ENCODE measurements around the gene XIRP1.
"Not testable (repeated sequence)": the region's sequence is repeated elsewhere in the genome, so short reads cannot be mapped to it uniquely, and the experiment has no call there.

The XIRP1 gene

GRCh38 chr3:39185959-39186691 lies 6.3 kb downstream of the XIRP1 start:
- DNase-seq = no peak

GRCh38 chr3:39185326-39185958 lies 7.0 kb downstream of the XIRP1 start:
- no peak for DNase-seq

GRCh38 chr3:39184968-39185285 lies 7.5 kb downstream of the XIRP1 start:
- no peak for DNase-seq

GRCh38 chr3:39184081-39184967 lies 8.1 kb downstream of the XIRP1 start:
- DNase-seq = no peak

- DNase-seq = no peak
Measured at GRCh38 chr3:39183211-39184080, 8.9 kb downstream of the XIRP1 start.

GRCh38 chr3:39181408-39182335 lies 10.7 kb downstream of the XIRP1 start:
- no peak for DNase-seq

GRCh38 chr3:39180546-39181346 lies 11.6 kb downstream of the XIRP1 start:
- DNase-seq = no peak

- DNase-seq = no peak
Measured at GRCh38 chr3:39180183-39180545, 12.2 kb downstream of the XIRP1 start.

- DNase-seq = no peak
Measured at GRCh38 chr3:39178553-39178952, 13.8 kb downstream of the XIRP1 start.

GRCh38 chr3:39177708-39178332 lies 14.6 kb downstream of the XIRP1 start:
- no peak for DNase-seq

GRCh38 chr3:39176025-39176714 lies 16.2 kb downstream of the XIRP1 start:
- DNase-seq = no peak

- no peak for DNase-seq
Measured at GRCh38 chr3:39173318-39174125, 18.9 kb downstream of the XIRP1 start.

- DNase-seq = no peak
Measured at GRCh38 chr3:39171860-39172259, 20.5 kb downstream of the XIRP1 start.

- not testable (repeated sequence) for DNase-seq
Measured at GRCh38 chr3:39170877-39171276, 21.5 kb downstream of the XIRP1 start.

GRCh38 chr3:39170461-39170860 lies 21.9 kb downstream of the XIRP1 start:
- DNase-seq = no peak

- no peak for DNase-seq
Measured at GRCh38 chr3:39169712-39170111, 22.7 kb downstream of the XIRP1 start.

- no peak for DNase-seq
Measured at GRCh38 chr3:39168156-39168780, 24.1 kb downstream of the XIRP1 start.

GRCh38 chr3:39166932-39167532 lies 25.4 kb downstream of the XIRP1 start:
- no peak for DNase-seq

All from cerebellar nuclear complex (tissue), 1 donor.